Stomach (tissue), 9 donors: ENCODE results near the gene CMIP. TPM values are rescaled to one million over a fixed set of nuclear protein-coding genes. Genes with fewer than 3 reads are reported as not detected.
A peak's percentile ranks its signal among the peaks of the same experiment; 100 is the strongest.

ENCODE experiments used
- DNase-seq, 2 donors: peaks; one replicate each; pipeline versions ENCODE4 v3.0.0 to v3.0.0-alpha.2; 2013 to 2019
- H3K27ac ChIP-seq, 5 donors: fragments of 200-600 bp in 4 of 5; sonication (generic) in 4 of 5; one replicate each; pipeline ENCODE4 v1.5.1; 2013 to 2019; ENCODE audit warnings: mild to moderate bottlenecking in 1 of 5, moderate library complexity in 1 of 5
- H3K27me3 ChIP-seq, 3 donors: fragments of 200-600 bp; sonication (generic); one replicate each; pipeline ENCODE4 v1.5.1; 2017 to 2019; ENCODE audit warnings: mixed run types in 1 of 3
- H3K36me3 ChIP-seq, 4 donors: fragments of 200-600 bp; sonication (generic); 1 replicate in 3 of 4; 2 replicates in 1 of 4; pipeline ENCODE4 v1.5.1; 2016 to 2019
- H3K4me1 ChIP-seq, 4 donors: fragments of 200-600 bp; sonication (generic); one replicate each; pipeline ENCODE4 v1.5.1; 2016 to 2019
- H3K4me3 ChIP-seq, 4 donors: fragments of 200-600 bp; sonication (generic) in 3 of 4; one replicate each; pipeline ENCODE4 v1.5.1; 2016 to 2019; ENCODE audit warnings: mild to moderate bottlenecking in 1 of 4
- H3K9me3 ChIP-seq, 4 donors: fragments of 200-600 bp; sonication (generic); one replicate each; pipeline ENCODE4 v1.5.1; 2016 to 2019
- CTCF ChIP-seq, 7 experiments: fragments of 450-650 bp in 4 of 7; fragments of 200-600 bp in 3 of 7; sonication (generic) in 3 of 7; IDR thresholded peaks; one replicate each; pipeline ENCODE4 v1.5.1; 2016 to 2019; ENCODE audit warnings: antibody characterized with exemption in 7 of 7, control low read depth in 2 of 7, mild to moderate bottlenecking in 1 of 7
- EP300 ChIP-seq: sonication (generic); formaldehyde crosslinking; IDR thresholded peaks from one replicate; pipeline ENCODE4 v1.6.1; 2017; ENCODE audit warnings: antibody characterized with exemption
- POLR2A ChIP-seq, 4 donors: fragments of 450-650 bp; IDR thresholded peaks; one replicate each; pipeline ENCODE4 v1.6.1; 2016; ENCODE audit warnings: antibody characterized with exemption in 4 of 4, control low read depth in 2 of 4, mild to moderate bottlenecking in 1 of 4, moderate library complexity in 1 of 4
- POLR2AphosphoS5 ChIP-seq, 3 donors: sonication (generic); formaldehyde crosslinking; IDR thresholded peaks; one replicate each; pipeline ENCODE4 v1.6.1; 2016; ENCODE audit warnings: antibody characterized with exemption in 3 of 3
- WGBS, 5 donors: extraction: QIAGEN DNeasy Blood & Tissue Kit in 3 of 5; methylation state at CpG; one replicate each; pipeline versions ENCODE4 v1.1.5 to v1.1.7; 2013 to 2018; 5-methylcytosine and 5-hydroxymethylcytosine counted together
- intact Hi-C: fragments of 100-400 bp; cut with DNase I; formaldehyde crosslinking; loops from one replicate; pipeline ENCODE4 v1.15.1; 2023; ENCODE audit warnings: low total_unique reads
- polyA plus RNA-seq, 3 donors: library from polyadenylated mRNA; stranded (reverse); fragments of 200-250 nt; gene quantifications; one replicate each; pipeline ENCODE4 v1.2.3, GENCODE V29; 2013
- total RNA-seq, 5 donors: library from RNA; depleted of rRNA; stranded (reverse); fragments of >200 nt; gene quantifications; one replicate each; pipeline versions ENCODE4 v1.1.0 to v1.2.3, GENCODE V29; 2014 to 2016
- donor health status: healthy with polysubstance abuse.
- donor health status: Bipolar disorder and iron deficiency.
- donor health status: healthy.

The CMIP gene
- total and polyA plus RNA-seq, 8 donors: 11.1 to 71.0 (median 31.2) TPM

GRCh38 chr16:81488687-81489411 is 44.2 kb downstream of the CMIP start:
- WGBS, 5 donors: 88 to 93% (median 89%) methylated on average over 7 of the region's 7 CpGs
- Histone ChIP-seq H3K27ac (no peak overlapping the region), H3K9me3 (no peaks in the 10 kb centered on the region), H3K36me3 (no peaks in the 10 kb centered on the region), H3K27me3 (no peaks in the 10 kb centered on the region), H3K4me3 (no peak overlapping the region), H3K4me1 (peaks cover 52 to 98% (median 79%) of the 10 kb centered on the region in 4 donors)
- no peak for TF ChIP-seq POLR2A (IDR thresholded peaks at IDR 0.05)
- no peak for TF ChIP-seq CTCF (IDR thresholded peaks at IDR 0.05)
- no peak for TF ChIP-seq POLR2AphosphoS5 (IDR thresholded peaks at IDR 0.05)
- no peak for TF ChIP-seq EP300
- intact Hi-C loops: no loop called here
- no peak for DNase-seq

- Histone ChIP-seq H3K4me1 (peaks cover 52 to 98% (median 79%) of the 10 kb centered on the region in 4 donors), H3K27me3 (no peaks in the 10 kb centered on the region), H3K4me3 (no peak overlapping the region), H3K36me3 (no peaks in the 10 kb centered on the region), H3K27ac (no peak overlapping the region), H3K9me3 (no peaks in the 10 kb centered on the region)
- TF ChIP-seq CTCF (IDR thresholded peaks at IDR 0.05): no peak
- TF ChIP-seq POLR2A (IDR thresholded peaks at IDR 0.05): no peak
- TF ChIP-seq EP300: no peak
- TF ChIP-seq POLR2AphosphoS5 (IDR thresholded peaks at IDR 0.05): no peak
- intact Hi-C loops: no loop called here
- DNase-seq: no peak
- 67 to 78% (median 74%) methylated on average over 11 to 12 of the region's 12 CpGs for WGBS, 5 donors
Measured at GRCh38 chr16:81489547-81490267, 45.1 kb downstream of the CMIP start.

- TF ChIP-seq POLR2A (IDR thresholded peaks at IDR 0.05): no peak
- TF ChIP-seq POLR2AphosphoS5 (IDR thresholded peaks at IDR 0.05): no peak
- TF ChIP-seq CTCF (IDR thresholded peaks at IDR 0.05): no peak
- TF ChIP-seq EP300: no peak
- Histone ChIP-seq H3K4me3 (no peak overlapping the region), H3K27ac (peak overlapping the region in 4 of 5 donors; percentile 55 to 78 (median 70)), H3K4me1 (peaks cover 55 to 97% (median 82%) of the 10 kb centered on the region in 4 donors), H3K27me3 (no peaks in the 10 kb centered on the region), H3K9me3 (no peaks in the 10 kb centered on the region), H3K36me3 (no peaks in the 10 kb centered on the region)
- intact Hi-C loops: no loop called here
- WGBS, 5 donors: 63 to 72% (median 69%) methylated on average over 18 of the region's 18 CpGs
- DNase-seq: no peak
Measured at GRCh38 chr16:81491541-81492188, 47.1 kb downstream of the CMIP start.

GRCh38 chr16:81492311-81492761 is 47.7 kb downstream of the CMIP start:
- 59 to 72% (median 68%) methylated on average over 14 of the region's 14 CpGs for WGBS, 5 donors
- H3K27ac ChIP-seq: peak overlapping the region; percentile 8 to 78 (median 65)
- TF ChIP-seq POLR2A (IDR thresholded peaks at IDR 0.05): no peak
- no peak for TF ChIP-seq CTCF (IDR thresholded peaks at IDR 0.05)
- DNase-seq: no peak
- peaks cover 49 to 96% (median 81%) of the 10 kb centered on the region in 4 donors for H3K4me1 ChIP-seq
- no peaks in the 10 kb centered on the region for H3K27me3 ChIP-seq
- no peaks in the 10 kb centered on the region for H3K9me3 ChIP-seq
- H3K4me3 ChIP-seq: no peak overlapping the region
- intact Hi-C loops: no loop called here
- no peaks in the 10 kb centered on the region for H3K36me3 ChIP-seq
